GM18508 (cell line): ENCODE results near the gene RYR1.
"Not testable (repeated sequence)": the region's sequence is repeated elsewhere in the genome, so short reads cannot be mapped to it uniquely, and the experiment has no call there.

Experiments used
- ATAC-seq: cut with Tn5 transposase; IDR thresholded peaks from one replicate; pipeline ENCODE4 v1.9.1; 2021; ENCODE audit warnings: moderate number of reproducible peaks; ENCODE audit not compliant: insufficient read depth, unreplicated experiment

The RYR1 gene

GRCh38 chr19:38425222-38425809 lies 8.2 kb upstream of the RYR1 start:
- ATAC-seq: no peak

- no peak for ATAC-seq
Measured at GRCh38 chr19:38425810-38426466, 7.6 kb upstream of the RYR1 start, which contains the start of gene RASGRP4. Gene RASGRP4 (minus strand): TSS chr19:38426219. CDS start chr19:38426091, 128 bp downstream.

DNA sequence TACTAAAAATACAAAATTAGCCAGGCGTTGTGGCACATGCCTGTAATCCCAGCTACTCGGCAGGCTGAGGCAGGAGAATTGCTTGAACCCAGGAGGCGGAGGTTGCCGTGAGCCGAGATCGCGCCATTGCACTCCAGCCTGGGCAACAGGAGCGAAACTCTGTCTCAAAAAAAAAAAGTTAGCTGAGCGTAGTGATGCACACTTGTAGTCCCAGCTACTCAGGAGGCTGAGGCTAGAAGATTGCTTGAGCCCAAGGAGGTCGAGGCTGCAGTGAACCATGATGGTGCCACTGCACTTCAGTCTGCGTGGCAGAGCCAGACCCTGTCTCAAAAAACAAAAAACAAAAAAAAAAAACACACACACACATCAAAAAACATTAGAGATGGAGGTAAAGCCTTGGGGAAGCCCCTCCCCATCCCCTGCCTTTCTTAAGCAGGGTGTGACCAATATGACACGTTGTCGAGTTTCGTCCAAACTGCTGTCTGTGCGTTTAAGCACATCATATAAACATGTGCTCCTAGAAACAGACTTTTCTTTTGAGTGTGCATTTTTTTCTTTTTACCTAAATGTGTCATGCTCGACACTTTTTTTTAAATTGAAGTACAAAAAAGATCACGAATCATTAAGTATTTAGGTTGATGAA lies 6.3 kb upstream of the RYR1 start:
- ATAC-seq: not testable (repeated sequence)

DNA sequence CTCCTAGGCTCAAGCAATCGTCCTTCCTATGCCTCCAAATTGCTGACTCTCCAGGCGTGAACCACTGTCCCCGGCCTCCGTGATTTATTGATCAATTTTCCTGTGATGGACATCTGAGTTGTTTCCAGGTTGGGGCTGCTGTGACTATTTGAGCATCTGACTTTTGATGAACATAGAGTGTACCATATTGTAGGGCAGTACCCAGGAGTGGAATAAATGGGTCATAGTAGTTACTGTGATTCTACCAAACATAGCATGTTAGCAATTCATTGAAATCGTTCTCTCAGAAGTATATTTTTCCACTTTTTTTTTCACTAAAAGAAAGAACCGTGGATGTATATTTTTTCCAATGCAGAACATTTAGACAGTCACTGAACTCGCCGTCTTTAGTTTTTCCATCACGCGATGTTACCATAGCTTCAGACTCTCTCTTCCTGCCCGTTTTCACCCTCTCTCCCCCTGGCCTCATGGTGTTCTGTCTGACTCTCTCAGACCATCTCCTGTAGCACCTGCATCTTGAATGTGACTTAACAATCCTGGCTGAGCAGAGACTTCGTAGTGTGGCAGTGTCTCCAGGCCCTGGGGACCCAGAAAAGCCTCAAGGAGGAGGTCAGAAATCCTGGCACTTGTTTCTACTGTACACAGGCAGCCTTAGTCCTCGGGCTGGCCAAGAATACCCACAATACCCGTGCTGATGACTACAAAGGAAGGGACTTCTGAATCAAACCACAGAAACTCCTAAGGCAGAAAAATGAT lies 4.3 kb upstream of the RYR1 start:
- ATAC-seq: no peak

- ATAC-seq: no peak
Measured at GRCh38 chr19:38429811-38430156, 3.7 kb upstream of the RYR1 start.

- ATAC-seq: no peak
Measured at GRCh38 chr19:38430931-38431330, 2.6 kb upstream of the RYR1 start.

DNA sequence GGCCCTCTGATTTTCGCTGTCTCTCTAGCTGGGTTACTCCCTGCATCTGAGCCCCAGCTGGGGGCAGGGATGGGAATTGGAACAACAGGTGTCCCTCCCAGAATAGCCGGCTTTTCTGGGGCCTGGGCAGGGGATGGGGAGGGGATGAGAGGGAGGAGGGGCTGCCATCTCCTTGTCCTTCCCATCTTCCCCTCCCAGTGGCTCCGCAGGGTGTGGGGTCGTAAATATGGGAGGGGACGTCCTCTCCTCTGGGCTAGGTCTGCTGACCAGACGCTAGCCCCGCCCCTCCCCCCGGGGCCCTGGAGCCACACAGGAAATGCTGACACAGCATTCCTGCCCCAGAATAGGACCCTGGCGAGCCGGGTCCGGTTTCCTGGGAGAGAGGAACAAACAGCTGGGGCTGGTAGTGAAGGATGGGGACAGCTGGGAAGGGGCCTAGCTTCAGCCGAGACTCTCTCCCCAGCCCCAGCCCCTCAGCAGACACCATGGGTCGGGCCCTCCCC lies 1.1 kb downstream of the RYR1 start:
- no peak for ATAC-seq

- no peak for ATAC-seq
Measured at GRCh38 chr19:38437295-38437694, 3.8 kb downstream of the RYR1 start.

DNA sequence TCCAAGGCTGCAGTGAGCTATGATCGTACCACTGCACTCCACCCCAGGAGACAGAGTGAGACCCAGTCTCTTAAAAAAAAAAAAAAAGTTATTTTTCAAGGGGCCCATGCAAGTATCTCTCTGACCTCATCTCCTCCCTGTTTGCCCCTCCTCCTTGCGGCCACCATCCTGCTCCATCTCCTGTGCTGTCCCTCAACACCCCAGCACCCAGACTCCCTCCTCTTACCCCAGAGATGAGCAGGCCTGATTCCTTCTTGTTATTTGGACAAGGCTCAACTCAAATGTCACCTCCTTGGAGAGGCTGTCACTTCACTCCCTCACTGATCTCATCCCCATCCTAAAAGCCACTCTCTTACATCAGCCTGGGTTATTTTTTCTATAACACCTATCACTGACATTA lies 4.4 kb downstream of the RYR1 start:
- no peak for ATAC-seq

GRCh38 chr19:38440592-38440991 lies 7.1 kb downstream of the RYR1 start:
- ATAC-seq: no peak

DNA sequence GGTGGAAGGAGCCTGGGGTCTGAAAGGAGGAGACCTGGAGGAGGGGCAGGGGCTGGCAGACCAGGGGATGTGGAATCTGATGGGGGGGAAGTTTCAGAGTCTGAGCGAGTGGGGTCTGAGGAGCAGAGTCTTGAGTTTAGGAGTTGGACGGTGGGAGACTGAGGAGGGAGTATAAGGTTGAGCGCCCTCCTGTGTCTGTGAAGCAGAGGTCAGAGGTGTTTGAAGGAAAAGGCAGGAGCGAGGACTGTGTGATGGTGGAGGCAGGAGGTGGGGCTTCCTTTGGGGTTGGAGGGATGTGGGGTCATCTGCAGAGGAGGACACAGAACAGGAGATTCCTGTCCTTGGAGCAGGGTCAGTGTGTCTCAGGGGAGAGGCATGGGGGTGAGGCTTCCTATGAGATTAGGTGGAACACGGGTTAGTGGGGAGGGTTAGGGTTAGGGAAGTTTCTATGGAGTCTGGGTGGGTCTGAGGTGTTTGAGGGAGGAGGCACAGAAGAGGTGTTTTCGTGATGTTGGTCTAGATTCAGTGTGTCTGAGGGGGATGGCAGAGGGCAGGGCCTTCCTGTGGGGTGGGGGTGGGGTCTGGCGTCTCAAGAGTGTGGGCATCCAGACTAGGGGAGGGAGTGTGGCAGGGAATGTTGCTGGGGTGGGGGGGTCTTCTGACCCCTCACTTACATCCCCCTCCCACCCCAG lies 8.3 kb downstream of the RYR1 start:
- no peak for ATAC-seq

DNA sequence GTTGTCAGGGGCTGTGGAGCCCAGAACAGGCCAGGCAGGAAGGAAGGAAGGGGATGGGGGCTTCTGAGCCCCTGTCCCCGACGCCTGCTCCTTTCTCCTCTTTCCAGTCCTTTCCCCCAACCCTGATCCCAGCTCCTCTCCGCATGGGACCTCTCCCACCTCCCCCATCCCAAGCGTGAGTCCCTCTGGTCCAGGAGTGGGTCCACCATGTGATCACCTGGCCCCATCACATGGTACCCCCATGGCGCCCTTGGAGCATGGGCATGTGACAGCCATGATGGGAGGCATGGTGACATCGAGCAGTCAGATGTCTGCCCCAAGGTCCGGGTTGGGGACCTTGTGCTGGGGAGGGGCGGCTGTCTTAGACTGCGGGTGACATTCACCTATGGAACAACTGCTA lies 9.2 kb downstream of the RYR1 start:
- ATAC-seq: no peak

DNA sequence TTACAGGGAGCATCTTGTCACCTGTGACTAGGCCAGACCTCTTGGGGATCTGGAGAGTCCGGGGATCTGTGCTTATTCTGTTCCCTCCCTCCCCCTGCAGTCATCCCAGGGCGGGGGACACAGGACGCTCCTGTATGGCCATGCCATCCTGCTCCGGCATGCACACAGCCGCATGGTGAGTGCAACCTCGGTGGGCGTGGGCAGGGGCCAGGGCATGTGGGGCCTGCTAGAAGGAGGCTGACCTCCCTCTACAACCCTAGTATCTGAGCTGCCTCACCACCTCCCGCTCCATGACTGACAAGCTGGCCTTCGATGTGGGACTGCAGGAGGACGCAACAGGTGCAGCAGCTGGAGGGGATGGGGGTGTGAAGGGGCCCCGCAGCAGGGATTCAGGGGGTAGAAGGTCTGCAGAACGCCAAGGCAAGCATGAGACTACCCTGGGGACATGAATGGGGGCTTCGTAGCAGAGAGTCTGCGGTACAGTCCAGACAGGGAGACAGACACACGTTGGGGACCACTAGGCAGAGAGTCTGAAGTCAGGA lies 10.0 kb downstream of the RYR1 start:
- no peak for ATAC-seq

DNA sequence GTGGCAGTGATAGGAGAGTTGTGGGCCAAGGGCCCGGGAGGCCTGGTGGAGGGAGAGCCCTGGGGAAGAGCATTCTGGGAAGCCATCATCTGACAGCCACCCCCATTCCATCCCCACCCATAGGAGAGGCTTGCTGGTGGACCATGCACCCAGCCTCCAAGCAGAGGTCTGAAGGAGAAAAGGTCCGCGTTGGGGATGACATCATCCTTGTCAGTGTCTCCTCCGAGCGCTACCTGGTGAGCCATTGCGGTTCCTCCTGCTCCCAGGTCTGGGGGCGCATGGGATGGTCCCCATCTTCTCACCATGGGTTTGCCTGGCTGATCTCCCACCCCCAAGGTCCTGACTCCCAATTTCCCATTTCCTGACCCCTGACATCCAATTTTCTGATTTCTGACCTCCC lies 10.5 kb downstream of the RYR1 start:
- no peak for ATAC-seq

- ATAC-seq: no peak
Measured at GRCh38 chr19:38445362-38445761, 11.9 kb downstream of the RYR1 start.

DNA sequence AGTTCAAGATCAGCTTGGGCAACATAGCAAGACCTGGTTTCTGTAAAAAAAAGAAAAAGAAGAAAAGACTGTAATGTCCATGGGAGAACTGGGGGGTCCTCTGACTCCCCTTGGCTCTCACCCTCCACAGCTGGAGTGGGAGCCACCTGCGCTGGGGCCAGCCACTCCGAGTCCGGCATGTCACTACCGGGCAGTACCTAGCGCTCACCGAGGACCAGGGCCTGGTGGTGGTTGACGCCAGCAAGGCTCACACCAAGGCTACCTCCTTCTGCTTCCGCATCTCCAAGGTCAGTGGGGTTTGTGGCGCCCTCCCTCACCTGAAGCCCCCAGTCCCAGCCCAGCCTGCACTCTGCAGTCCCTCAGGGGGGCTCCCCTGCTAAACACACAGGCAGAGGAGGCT lies 14.7 kb downstream of the RYR1 start:
- no peak for ATAC-seq

GRCh38 chr19:38449518-38449917 lies 16.0 kb downstream of the RYR1 start:
- no peak for ATAC-seq

DNA sequence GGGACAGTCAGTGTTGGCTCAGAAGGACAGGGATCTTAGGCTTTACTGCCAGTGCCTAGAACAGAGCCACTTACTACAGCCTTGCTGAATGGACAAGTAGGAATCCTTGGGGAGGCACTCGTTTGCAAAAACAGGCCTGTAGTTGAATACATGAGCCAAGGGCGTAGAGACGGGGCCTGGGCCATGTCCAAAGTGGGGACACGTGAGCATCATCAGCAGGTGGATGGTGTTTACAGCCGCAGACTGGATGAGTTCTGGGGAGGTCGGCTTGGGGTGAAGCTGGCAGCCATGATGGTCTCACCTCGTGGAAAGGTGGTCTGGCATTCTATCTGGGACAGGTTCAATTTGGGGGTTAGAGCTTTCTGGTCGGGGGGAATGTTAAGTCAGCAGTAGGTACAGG lies 17.5 kb downstream of the RYR1 start:
- ATAC-seq: no peak

DNA sequence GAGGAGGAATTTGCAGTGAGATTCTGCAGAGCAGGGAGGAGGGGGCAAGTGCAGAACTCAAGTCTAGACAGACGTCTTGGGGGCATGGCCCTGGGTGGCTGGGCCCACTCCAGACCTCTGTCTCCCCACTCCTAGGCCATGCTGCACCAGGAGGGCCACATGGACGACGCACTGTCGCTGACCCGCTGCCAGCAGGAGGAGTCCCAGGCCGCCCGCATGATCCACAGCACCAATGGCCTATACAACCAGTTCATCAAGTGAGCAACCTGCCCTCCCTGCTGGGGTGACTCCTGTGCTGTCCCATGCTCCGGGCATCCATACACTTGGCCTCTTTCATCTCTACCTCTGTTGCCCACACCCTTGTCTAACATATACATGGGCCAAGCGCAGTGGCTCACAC lies 18.1 kb downstream of the RYR1 start:
- ATAC-seq: no peak
